Osteocyte (in vitro differentiated cells): ENCODE measurements around the gene LRP1B. TPM values are rescaled to one million over a fixed set of nuclear protein-coding genes. Genes with fewer than 3 reads are reported as not detected.

Experiments used
- DNase-seq: peaks from one replicate; pipeline ENCODE4 v3.0.0; 2021; ENCODE audit warnings: mixed read lengths; ENCODE audit not compliant: unreplicated experiment; ENCODE audit errors: extremely low spot score
- H3K27ac Mint-ChIP-seq: one replicate; pipeline ENCODE4 v1.8.0; 2021; ENCODE audit warnings: mild to moderate bottlenecking, mixed read lengths; ENCODE audit not compliant: unreplicated experiment
- H3K27me3 Mint-ChIP-seq: one replicate; pipeline ENCODE4 v1.8.0; 2021; ENCODE audit warnings: mixed read lengths; ENCODE audit not compliant: unreplicated experiment
- H3K36me3 Mint-ChIP-seq: one replicate; pipeline ENCODE4 v1.8.0; 2021; ENCODE audit warnings: mixed read lengths; ENCODE audit not compliant: unreplicated experiment
- H3K4me1 Mint-ChIP-seq: one replicate; pipeline ENCODE4 v1.8.0; 2021; ENCODE audit warnings: mixed read lengths; ENCODE audit not compliant: unreplicated experiment
- H3K4me3 Mint-ChIP-seq: one replicate; pipeline ENCODE4 v1.8.0; 2021; ENCODE audit warnings: mild to moderate bottlenecking, moderate library complexity, mixed read lengths; ENCODE audit not compliant: unreplicated experiment
- H3K9me3 Mint-ChIP-seq: one replicate; pipeline ENCODE4 v1.8.0; 2021; ENCODE audit warnings: mixed read lengths; ENCODE audit not compliant: unreplicated experiment
- CTCF ChIP-seq: fragments of 200-600 bp; sonication (generic); IDR thresholded peaks from 2 replicates; pipeline ENCODE4 v1.5.0; 2021; ENCODE audit warnings: antibody characterized with exemption, mild to moderate bottlenecking, moderate library complexity
- total RNA-seq: library from RNA; stranded (reverse); gene quantifications from 2 replicates; pipeline ENCODE4 v1.2.1, GENCODE V29; 2021

The LRP1B gene
- total RNA-seq, 1 donor from 2014 or later = 3.6 TPM

- TF ChIP-seq CTCF = no peak
- Mint-ChIP-seq H3K9me3 (no peaks in the 10 kb centered on the region), H3K4me3 (no peak overlapping the region)
Measured at GRCh38 chr2:141959016-141959415, 171.8 kb downstream of the LRP1B start.

GRCh38 chr2:141957827-141958450, 172.9 kb downstream of the LRP1B start:
- Mint-ChIP-seq H3K9me3 (no peaks in the 10 kb centered on the region), H3K27ac (no peak overlapping the region), H3K36me3 (no peaks in the 10 kb centered on the region), H3K4me3 (no peak overlapping the region), H3K4me1 (no peaks in the 10 kb centered on the region), H3K27me3 (no peaks in the 10 kb centered on the region)
- DNase-seq = no peak
- no peak for TF ChIP-seq CTCF

More at GRCh38 chr2:141959016-141959415, 171.8 kb downstream of the LRP1B start:
- H3K36me3 Mint-ChIP-seq = no peaks in the 10 kb centered on the region
- no peaks in the 10 kb centered on the region for H3K4me1 Mint-ChIP-seq
- H3K27ac Mint-ChIP-seq = no peak overlapping the region
- no peaks in the 10 kb centered on the region for H3K27me3 Mint-ChIP-seq
- no peak for DNase-seq

GRCh38 chr2:141957321-141957720, 173.5 kb downstream of the LRP1B start:
- H3K36me3 Mint-ChIP-seq = no peaks in the 10 kb centered on the region
- no peaks in the 10 kb centered on the region for H3K4me1 Mint-ChIP-seq
- H3K27ac Mint-ChIP-seq = no peak overlapping the region
- TF ChIP-seq CTCF = no peak
- H3K27me3 Mint-ChIP-seq = no peaks in the 10 kb centered on the region
- DNase-seq = no peak
- H3K9me3 Mint-ChIP-seq = no peaks in the 10 kb centered on the region
- no peak overlapping the region for H3K4me3 Mint-ChIP-seq

GRCh38 chr2:141947396-141948114, 183.3 kb downstream of the LRP1B start:
- H3K4me1 Mint-ChIP-seq = no peaks in the 10 kb centered on the region
- H3K9me3 Mint-ChIP-seq = no peaks in the 10 kb centered on the region
- H3K27me3 Mint-ChIP-seq = no peaks in the 10 kb centered on the region
- DNase-seq = no peak
- H3K36me3 Mint-ChIP-seq = no peaks in the 10 kb centered on the region
- no peak overlapping the region for H3K4me3 Mint-ChIP-seq
- H3K27ac Mint-ChIP-seq = no peak overlapping the region
- no peak for TF ChIP-seq CTCF

- no peaks in the 10 kb centered on the region for H3K27me3 Mint-ChIP-seq
- no peaks in the 10 kb centered on the region for H3K36me3 Mint-ChIP-seq
- H3K9me3 Mint-ChIP-seq = no peaks in the 10 kb centered on the region
- H3K4me3 Mint-ChIP-seq = no peak overlapping the region
- TF ChIP-seq CTCF = no peak
- no peaks in the 10 kb centered on the region for H3K4me1 Mint-ChIP-seq
- no peak for DNase-seq
- no peak overlapping the region for H3K27ac Mint-ChIP-seq
Measured at GRCh38 chr2:141946016-141946415, 184.8 kb downstream of the LRP1B start.
